NK-92 treated with Interleukin-12 subunit alpha and Interleukin-12 subunit beta, amount 100 ng/mL, for 24 hours (cell line): Measurements from ENCODE around the gene WDR45.

ENCODE experiments used
- DNase-seq: peaks from one replicate; lab custom pipeline; 2025; lab: John Stamatoyannopoulos, UW

The WDR45 gene

GRCh38 chrX:49043220-49043986 is 36.3 kb downstream of the WDR45 start, which contains the start of gene TFE3:
Gene TFE3 (minus strand): TSS chrX:49043357. CDS start chrX:49043226, 131 bp downstream.
- peak; percentile 97 for DNase-seq

GRCh38 chrX:49042581-49043219 is 37.0 kb downstream of the WDR45 start:
- DNase-seq, result no peak

GRCh38 chrX:49041744-49042580 is 37.7 kb downstream of the WDR45 start:
- no peak for DNase-seq

GRCh38 chrX:49040376-49040955 is 39.2 kb downstream of the WDR45 start:
- no peak for DNase-seq

- peak; percentile 68 for DNase-seq
Observed at GRCh38 chrX:49039598-49040375, 39.9 kb downstream of the WDR45 start.

GRCh38 chrX:49037883-49038475 is 41.7 kb downstream of the WDR45 start:
- DNase-seq, result no peak

GRCh38 chrX:49030283-49030682 is 49.4 kb downstream of the WDR45 start:
- DNase-seq, result no peak

- DNase-seq, result no peak
Observed at GRCh38 chrX:49029876-49030275, 49.8 kb downstream of the WDR45 start.
